ENCODE data around the gene ISG15.

DNA sequence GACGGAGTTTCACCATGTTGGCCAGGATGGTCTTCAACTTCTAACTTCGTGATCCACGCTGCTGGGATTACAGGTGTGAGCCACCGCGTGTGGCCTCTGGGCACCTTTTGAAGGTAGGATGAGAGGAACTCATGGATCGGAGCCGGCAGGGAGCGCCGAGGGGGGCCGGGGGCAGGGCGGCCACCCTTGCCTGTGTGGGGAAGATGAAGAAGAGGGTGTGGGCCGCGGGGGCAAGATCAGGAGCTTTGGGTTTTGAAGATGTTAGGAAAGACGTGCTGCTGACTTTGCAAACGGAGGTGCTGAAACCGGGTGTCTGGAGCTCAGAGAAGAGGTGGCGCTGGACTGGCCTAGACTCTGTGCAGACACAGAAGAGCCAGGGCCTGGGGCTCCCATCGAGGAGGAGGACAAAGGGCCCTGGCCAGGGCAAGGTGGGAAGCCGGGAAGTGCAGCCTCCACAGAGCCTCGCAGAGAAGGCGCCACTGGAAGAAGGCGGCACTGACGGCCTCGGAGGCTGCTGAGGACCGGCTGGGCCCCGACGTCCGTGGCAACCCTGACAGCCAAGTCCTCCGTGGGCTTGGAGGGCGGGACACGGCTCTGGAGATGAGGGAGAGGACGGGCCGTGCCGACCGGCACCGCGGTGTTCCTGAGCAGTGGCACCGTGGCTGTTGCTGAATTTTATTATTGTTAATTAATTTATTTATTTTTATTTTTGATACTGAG lies 47.1 kb downstream of the ISG15 start:
- TF ChIP-seq, protein P1, sequence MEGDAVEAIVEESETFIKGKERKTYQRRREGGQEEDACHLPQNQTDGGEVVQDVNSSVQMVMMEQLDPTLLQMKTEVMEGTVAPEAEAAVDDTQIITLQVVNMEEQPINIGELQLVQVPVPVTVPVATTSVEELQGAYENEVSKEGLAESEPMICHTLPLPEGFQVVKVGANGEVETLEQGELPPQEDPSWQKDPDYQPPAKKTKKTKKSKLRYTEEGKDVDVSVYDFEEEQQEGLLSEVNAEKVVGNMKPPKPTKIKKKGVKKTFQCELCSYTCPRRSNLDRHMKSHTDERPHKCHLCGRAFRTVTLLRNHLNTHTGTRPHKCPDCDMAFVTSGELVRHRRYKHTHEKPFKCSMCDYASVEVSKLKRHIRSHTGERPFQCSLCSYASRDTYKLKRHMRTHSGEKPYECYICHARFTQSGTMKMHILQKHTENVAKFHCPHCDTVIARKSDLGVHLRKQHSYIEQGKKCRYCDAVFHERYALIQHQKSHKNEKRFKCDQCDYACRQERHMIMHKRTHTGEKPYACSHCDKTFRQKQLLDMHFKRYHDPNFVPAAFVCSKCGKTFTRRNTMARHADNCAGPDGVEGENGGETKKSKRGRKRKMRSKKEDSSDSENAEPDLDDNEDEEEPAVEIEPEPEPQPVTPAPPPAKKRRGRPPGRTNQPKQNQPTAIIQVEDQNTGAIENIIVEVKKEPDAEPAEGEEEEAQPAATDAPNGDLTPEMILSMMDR (conservative IDR thresholded peaks at IDR 0.05; ENCODE audit: low read length) = no peak
- TF ChIP-seq EZH2phosphoT487 (IDR thresholded peaks at IDR 0.05; ENCODE audit: borderline replicate concordance) = no peak

All from Loucy (cell line).